Measurements from ENCODE around the gene AP1M2.
A peak's percentile ranks its signal among the peaks of the same experiment; 100 is the strongest.
"Not testable (repeated sequence)": the region's sequence is repeated elsewhere in the genome, so short reads cannot be mapped to it uniquely, and the experiment has no call there.

AP1M2 gene

DNA sequence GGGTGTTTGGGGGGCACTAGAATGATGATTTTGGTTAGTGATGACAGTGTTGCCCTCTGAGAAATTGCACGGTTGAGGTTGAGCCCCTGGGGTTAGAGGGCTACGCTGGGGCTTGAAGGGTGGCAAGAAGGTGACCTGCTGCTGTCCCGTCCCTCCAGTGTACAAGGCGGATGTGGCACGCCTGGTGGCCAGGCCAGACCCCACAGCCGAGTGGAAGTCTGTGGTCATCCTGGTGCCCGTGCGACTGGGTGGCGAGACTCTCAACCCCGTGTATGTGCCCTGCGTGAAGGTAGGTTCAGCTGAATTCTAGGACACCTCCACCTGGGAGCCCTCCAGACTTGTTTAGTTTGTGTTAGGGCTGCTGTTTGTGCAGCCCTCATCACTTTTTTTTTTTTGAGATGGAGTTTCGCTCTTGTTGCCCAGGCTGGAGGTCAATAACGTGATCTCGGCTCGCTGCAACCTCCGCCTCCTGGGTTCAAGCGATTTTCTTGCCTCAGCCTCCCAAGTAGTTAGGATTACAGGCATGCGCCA, 38.3 kb downstream of the AP1M2 start:
- Mint-ChIP-seq H3K27me3 (no peaks in the 10 kb centered on the region), H3K27ac (no peak overlapping the region), H3K4me3 (no peak overlapping the region), H3K9me3 (no peaks in the 10 kb centered on the region), H3K36me3 (ENCODE audit: low read depth) (peaks cover 74% of the 10 kb centered on the region), H3K4me1 (ENCODE audit: low read depth) (peaks cover 25% of the 10 kb centered on the region)
- intact Hi-C loops (cut with micrococcal nuclease) = no loop called here

DNA sequence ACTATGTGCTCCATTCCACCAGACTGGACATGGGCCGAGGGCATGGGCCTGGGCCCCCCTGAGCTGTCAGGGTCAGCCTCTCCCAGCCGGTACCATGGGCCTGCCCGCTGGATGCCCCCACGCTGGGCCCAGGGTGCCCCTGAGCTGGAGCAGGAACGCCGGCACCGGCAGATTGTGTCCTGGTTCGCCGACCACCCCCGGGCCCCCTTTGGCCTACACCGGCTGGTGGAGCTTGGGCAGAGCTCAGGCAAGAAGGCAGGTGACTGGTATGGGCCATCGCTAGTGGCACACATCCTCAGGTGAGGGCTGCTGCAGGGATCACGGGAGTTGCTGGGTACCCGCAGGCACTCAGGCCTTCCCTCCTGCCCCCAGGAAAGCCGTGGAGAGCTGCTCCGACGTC, 40.3 kb downstream of the AP1M2 start:
- Mint-ChIP-seq H3K9me3 (no peaks in the 10 kb centered on the region), H3K27me3 (no peaks in the 10 kb centered on the region), H3K27ac (no peak overlapping the region), H3K4me3 (no peak overlapping the region), H3K4me1 (ENCODE audit: low read depth) (peaks cover 16% of the 10 kb centered on the region), H3K36me3 (ENCODE audit: low read depth) (peaks cover 54% of the 10 kb centered on the region)
- intact Hi-C loops (cut with micrococcal nuclease) = no loop called here

DNA sequence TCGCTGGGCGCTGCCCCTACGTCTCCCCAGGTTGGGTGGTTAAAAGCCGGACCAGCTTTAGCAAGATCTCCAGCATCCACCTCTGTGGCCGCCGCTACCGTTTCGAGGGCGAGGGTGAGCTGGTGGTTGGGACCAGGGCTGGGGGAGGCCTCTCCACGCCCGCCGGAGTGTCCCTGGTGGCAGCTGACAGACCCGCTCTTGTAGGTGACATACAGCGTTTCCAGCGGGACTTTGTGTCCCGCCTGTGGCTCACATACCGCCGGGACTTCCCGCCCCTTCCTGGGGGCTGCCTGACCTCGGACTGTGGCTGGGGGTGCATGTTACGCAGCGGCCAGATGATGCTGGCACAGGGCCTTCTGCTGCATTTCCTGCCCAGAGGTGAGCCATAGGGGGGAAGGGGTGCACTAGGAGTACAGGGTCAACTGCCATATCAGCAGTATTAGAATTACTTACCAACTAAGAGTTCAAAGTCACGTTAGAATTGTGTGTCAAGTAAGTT, 42.3 kb downstream of the AP1M2 start:
- Mint-ChIP-seq H3K9me3 (no peaks in the 10 kb centered on the region), H3K36me3 (ENCODE audit: low read depth) (peaks cover 34% of the 10 kb centered on the region), H3K27me3 (peaks cover 6% of the 10 kb centered on the region), H3K4me1 (ENCODE audit: low read depth) (peaks cover 21% of the 10 kb centered on the region), H3K4me3 (peak overlapping the region; percentile 83), H3K27ac (peak overlapping the region; percentile 75)
- intact Hi-C loops (cut with micrococcal nuclease) = no loop called here

DNA sequence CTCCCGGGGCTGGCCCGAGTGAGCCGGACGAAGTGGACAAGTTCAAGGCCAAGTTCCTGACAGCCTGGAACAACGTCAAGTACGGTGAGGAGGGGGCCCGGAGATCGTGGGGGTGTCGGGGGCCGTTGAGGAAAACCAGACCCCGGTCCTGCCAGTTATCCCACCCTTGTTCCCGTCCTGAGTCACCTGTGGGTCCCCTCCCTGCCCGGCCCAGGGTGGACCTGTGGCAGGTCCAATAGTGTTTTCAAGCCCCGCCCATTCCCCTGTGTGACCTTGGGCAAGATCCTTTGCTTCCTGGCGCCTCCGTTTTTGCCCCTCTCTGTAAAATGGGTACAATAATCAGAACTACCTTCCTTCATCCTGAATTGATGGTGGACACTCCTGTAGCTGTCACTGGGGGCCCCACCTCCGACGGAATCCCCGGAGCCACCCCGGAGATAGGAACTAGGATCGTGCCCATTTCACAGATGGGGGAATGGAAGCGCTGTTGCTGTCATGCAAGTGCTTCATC, 42.8 kb downstream of the AP1M2 start:
- Mint-ChIP-seq H3K27me3 (peaks cover 6% of the 10 kb centered on the region), H3K4me1 (ENCODE audit: low read depth) (peaks cover 26% of the 10 kb centered on the region)
- intact Hi-C loops (cut with micrococcal nuclease) = no loop called here

DNA sequence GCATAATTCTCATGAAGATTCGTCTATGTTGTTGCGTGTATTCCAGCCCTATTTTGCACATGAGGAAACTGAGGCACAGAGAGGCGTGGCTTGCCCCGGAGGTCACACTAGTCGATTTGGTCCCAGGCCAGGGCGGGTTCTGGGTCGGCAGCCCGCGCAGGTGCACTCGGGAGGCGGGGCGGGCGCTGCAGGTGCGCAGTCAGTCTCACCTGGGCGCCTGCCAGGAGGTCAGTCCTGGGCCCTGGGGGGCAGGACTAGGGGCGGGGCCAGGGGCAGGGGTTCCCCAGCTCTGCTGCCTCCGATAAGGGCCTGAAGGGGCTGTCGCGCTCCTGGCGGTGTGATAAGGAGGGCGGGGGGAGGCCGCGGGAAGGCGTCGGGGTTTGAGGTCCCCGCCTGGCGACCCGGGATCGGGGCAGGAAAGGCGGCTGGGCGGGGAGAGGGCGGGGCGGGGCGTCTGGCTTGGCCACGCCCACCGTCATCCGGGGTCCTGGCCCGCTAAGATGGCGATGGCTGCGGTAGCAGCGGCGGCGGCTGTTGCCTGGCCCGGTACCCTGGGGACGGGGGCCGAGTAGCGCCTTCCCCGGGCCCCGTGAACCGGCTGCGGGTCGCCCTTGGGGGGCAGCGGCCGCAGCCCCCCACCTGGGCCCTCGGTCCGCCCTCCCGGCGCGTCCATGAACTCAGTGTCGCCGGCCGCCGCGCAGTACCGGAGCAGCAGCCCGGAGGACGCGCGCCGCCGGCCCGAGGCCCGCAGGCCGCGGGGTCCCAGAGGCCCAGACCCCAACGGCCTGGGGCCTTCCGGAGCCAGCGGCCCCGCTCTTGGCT, 43.5 kb downstream of the AP1M2 start, which contains the start of gene ATG4D:
ATG4D (plus strand) TSS at position 485 of the 822 bp plus-strand sequence; CDS start at position 672, 187 bp downstream.
- intact Hi-C loops (cut with micrococcal nuclease) = no loop called here
- peak within 1 kb of the TSS; percentile 83 for H3K4me3 Mint-ChIP-seq
- H3K9me3 Mint-ChIP-seq = no peaks in the 10 kb centered on the region
- peaks cover 10% of the 10 kb centered on the region for H3K27me3 Mint-ChIP-seq
- H3K4me1 Mint-ChIP-seq (ENCODE audit: low read depth) = peaks cover 33% of the 10 kb centered on the region
- peak within 1 kb of the TSS; percentile 75 for H3K27ac Mint-ChIP-seq
- peaks cover 23% of the 10 kb centered on the region for H3K36me3 Mint-ChIP-seq (ENCODE audit: low read depth)

More for the DNA sequence above, 42.8 kb downstream of the AP1M2 start:
- Mint-ChIP-seq H3K36me3 (ENCODE audit: low read depth) (peaks cover 29% of the 10 kb centered on the region), H3K9me3 (no peaks in the 10 kb centered on the region), H3K27ac (peak overlapping the region; percentile 75), H3K4me3 (peak overlapping the region; percentile 83)

DNA sequence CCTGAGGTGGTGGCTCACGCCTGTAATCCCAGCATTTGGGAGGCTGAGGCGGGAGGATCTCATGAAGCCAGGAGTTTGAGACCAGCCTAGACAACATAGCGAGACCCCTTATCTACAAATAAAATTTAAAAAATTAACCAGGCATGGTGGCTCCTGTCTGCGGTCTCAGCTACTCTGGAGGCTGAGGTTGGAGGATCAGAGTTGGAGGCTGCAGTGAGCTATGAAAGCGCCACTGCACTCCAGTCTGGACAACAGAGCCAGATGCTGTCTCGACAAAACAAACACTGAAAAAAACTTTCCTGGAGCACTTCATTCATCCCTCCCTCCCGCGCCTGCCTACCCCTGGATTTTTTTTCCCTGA, 44.1 kb downstream of the AP1M2 start:
- peak overlapping the region; percentile 66 for H3K27ac Mint-ChIP-seq
- H3K9me3 Mint-ChIP-seq = no peaks in the 10 kb centered on the region
- peaks cover 13% of the 10 kb centered on the region for H3K27me3 Mint-ChIP-seq
- H3K4me3 Mint-ChIP-seq = peak overlapping the region; percentile 75
- H3K36me3 Mint-ChIP-seq (ENCODE audit: low read depth) = peaks cover 17% of the 10 kb centered on the region
- intact Hi-C loops (cut with micrococcal nuclease) = no loop called here
- H3K4me1 Mint-ChIP-seq (ENCODE audit: low read depth) = peaks cover 39% of the 10 kb centered on the region

DNA sequence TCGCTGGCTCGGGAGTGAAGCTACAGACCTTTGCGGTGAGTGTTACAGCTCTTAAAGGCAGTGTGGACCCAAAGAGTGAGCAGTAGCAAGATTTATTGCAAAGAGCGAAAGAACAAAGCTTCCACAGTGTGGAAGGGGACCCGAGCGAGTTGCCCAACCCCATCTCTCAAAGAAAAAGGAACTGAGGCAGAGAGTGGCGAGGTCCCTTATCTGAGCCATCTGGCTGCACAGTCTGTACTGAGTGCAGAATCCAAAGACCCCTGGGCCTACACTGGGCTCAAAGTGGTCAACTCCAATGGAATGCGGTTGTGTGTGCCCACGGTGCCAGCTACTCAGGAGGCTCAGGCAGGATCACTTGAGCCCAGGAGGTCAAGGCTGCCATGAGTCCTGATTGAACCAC, 48.1 kb downstream of the AP1M2 start:
- H3K27ac Mint-ChIP-seq; H3K9me3 Mint-ChIP-seq; intact Hi-C loops (cut with micrococcal nuclease); H3K36me3 Mint-ChIP-seq (ENCODE audit: low read depth): not testable (repeated sequence)
- peak overlapping the region; percentile 66 for H3K4me3 Mint-ChIP-seq
- peaks cover 30% of the 10 kb centered on the region for H3K4me1 Mint-ChIP-seq (ENCODE audit: low read depth)
- H3K27me3 Mint-ChIP-seq = peaks cover 31% of the 10 kb centered on the region

DNA sequence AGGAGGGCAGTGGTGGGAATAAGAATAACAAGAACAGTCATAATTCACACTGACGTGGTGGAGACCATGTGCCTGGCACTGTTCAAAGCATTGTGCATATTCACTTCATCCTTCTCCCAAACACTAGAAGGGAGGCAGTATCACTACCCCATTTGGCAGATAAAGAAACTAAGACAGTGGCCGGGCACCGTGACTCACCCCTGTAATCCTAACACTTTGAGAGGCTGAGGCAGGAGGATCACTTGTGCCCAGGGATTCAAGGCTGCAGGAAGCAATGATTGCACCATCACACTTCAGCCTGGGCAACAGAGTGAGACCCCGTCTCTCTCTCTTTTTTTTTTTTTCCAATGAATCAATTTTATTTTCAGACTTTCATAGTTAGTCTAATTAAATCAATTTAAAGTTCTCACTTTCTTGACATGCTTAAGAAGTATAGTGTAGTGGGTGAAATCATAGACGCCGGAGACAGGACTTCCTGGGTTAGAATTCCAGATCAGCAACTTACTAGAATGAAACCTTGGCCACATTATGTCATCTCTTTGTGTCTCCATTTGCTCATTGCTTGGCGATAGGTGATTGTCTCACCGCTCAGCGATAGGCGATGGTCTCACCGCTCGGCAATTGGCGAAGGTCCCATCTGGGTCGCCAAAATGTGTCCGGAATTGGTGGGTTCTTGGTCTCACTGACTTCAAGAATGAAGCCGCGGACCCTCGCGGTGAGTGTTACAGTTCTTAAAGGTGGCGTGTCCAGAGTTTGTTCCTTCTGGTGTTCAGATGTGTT, 48.7 kb downstream of the AP1M2 start:
- Mint-ChIP-seq H3K9me3 (no peaks in the 10 kb centered on the region), H3K36me3 (ENCODE audit: low read depth) (no peaks in the 10 kb centered on the region), H3K27me3 (peaks cover 32% of the 10 kb centered on the region), H3K4me3 (peak overlapping the region; percentile 66), H3K4me1 (ENCODE audit: low read depth) (peaks cover 29% of the 10 kb centered on the region), H3K27ac (no peak overlapping the region)
- intact Hi-C loops (cut with micrococcal nuclease) = no loop called here

DNA sequence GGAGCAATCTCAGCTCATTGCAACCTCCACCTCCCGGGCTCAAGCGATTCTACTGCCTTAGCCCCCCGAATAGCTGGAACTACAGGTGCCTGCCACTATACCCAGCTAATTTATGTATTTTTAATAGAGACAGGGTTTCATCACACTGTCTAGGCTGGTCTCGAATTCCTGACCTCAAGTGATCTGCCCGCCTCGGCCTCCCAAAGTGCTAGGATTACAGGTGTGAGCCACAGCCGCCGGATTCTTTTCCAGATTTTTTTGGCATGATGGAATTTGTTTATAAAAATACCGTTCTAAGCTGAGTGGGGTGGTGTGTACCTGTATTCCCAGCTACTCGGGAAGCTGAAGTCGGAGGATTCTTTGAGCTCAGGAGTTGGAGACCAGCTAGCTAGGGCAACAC, 49.4 kb downstream of the AP1M2 start:
- Mint-ChIP-seq H3K4me1 (ENCODE audit: low read depth) (peaks cover 26% of the 10 kb centered on the region), H3K9me3 (no peaks in the 10 kb centered on the region), H3K27ac (no peak overlapping the region), H3K27me3 (peaks cover 32% of the 10 kb centered on the region), H3K4me3 (no peak overlapping the region), H3K36me3 (ENCODE audit: low read depth) (no peaks in the 10 kb centered on the region)
- intact Hi-C loops (cut with micrococcal nuclease) = no loop called here

DNA sequence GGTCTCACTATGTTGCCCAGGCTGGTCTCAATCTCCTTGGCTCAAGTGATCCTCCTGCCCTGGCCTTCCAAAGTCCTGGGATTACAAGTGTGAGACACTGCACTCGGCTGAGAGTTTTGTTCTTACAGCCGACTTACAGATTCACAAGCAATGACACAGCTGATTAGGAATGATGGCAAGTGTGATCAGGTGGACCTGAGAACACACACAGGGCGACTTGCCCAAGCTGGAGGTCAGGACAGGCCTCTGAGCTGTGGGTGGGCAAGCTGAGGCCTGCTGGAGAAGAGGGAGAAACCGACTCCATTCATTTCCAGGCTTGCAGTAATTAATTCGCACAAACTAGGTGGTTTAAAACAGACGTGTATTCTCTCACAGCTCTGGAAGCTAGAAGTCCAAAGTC, 51.5 kb downstream of the AP1M2 start:
- peaks cover 32% of the 10 kb centered on the region for H3K27me3 Mint-ChIP-seq
- no peak overlapping the region for H3K27ac Mint-ChIP-seq
- intact Hi-C loops (cut with micrococcal nuclease) = no loop called here

DNA sequence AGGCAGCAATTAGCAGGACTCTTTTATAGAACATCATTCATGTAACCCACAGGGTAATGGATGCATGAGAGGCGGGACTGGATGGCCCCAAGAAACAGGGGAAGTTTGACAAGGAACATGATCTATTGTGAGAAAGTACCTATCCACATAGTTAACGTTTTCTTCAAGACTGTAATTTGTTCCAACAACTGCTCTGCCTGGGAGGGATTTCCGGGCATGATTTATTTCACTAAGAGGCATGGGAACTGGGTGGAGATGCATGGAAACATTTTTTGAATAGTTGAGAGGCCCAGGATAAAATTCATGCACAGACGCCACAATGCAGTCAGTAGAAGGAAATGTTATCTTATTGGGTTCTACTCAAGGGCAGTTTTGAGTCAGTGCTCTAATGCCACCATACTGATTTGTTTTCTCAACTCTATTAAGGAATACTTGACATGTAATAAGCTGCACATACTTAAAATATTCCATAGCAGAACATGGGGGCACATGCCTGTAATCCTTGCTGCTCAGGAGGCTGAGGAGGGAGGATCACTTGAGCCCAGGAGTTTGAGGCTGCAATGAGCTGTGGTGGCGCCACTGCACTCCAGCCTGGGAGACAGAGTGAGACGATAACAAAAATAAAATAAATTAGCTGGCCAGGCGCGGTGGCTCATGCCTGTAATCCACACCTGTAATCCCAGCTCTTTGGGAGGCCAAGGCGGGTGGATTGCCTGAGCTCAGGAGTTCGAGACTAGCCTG, 53.3 kb downstream of the AP1M2 start:
- Mint-ChIP-seq H3K9me3 (no peaks in the 10 kb centered on the region), H3K4me1 (ENCODE audit: low read depth) (peaks cover 10% of the 10 kb centered on the region), H3K27ac (no peak overlapping the region), H3K4me3 (no peak overlapping the region), H3K27me3 (peaks cover 26% of the 10 kb centered on the region), H3K36me3 (ENCODE audit: low read depth) (no peaks in the 10 kb centered on the region)
- intact Hi-C loops (cut with micrococcal nuclease) = no loop called here

More for the DNA sequence above, 51.5 kb downstream of the AP1M2 start:
- peaks cover 21% of the 10 kb centered on the region for H3K4me1 Mint-ChIP-seq (ENCODE audit: low read depth)
- H3K36me3 Mint-ChIP-seq (ENCODE audit: low read depth) = no peaks in the 10 kb centered on the region
- no peaks in the 10 kb centered on the region for H3K9me3 Mint-ChIP-seq
- H3K4me3 Mint-ChIP-seq = no peak overlapping the region

DNA sequence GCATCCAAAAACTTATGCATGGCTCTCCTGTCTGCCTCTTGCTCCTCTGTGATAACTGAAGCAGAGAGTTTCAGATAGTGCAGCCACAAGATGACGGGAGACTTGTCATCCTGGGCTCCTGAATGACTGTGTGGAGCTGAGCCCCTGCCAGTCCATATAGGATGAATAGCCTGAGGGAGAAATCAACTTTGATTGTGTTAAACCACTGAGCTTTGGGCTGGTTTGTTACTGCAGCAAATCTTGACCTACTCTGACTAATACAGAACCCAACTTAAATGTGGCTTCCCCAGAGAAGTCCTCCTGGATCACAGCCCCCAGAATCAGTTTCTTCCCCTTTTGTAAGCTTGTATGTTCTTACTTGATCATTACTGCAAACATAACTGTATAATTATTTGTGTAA, 54.7 kb downstream of the AP1M2 start:
- Mint-ChIP-seq H3K27ac (no peak overlapping the region), H3K4me3 (no peak overlapping the region), H3K36me3 (ENCODE audit: low read depth) (no peaks in the 10 kb centered on the region), H3K9me3 (no peaks in the 10 kb centered on the region), H3K4me1 (ENCODE audit: low read depth) (no peaks in the 10 kb centered on the region), H3K27me3 (peaks cover 20% of the 10 kb centered on the region)
- intact Hi-C loops (cut with micrococcal nuclease) = no loop called here

DNA sequence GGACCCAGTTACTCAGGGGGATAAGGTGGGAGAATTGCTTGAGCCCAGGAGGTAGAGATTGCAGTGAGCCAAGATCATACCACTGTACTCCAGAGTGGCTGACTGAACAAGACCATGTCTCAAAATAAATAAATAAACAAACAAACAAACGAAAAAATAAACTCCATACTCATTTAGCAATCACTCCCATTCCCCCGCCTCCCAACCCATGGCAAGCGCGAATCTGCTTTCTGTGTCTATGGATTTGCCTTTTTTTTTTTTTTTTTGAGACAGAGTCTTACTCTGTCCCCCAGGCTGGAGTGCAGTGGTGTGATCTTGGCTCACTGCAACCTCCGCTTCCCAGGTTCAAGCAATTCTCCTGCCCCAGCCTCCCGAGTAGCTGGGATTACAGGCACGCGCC, 60.2 kb downstream of the AP1M2 start:
- H3K4me3 Mint-ChIP-seq; intact Hi-C loops (cut with micrococcal nuclease); H3K27ac Mint-ChIP-seq; H3K9me3 Mint-ChIP-seq; H3K36me3 Mint-ChIP-seq (ENCODE audit: low read depth); H3K4me1 Mint-ChIP-seq (ENCODE audit: low read depth): not testable (repeated sequence)
- peaks cover 16% of the 10 kb centered on the region for H3K27me3 Mint-ChIP-seq
